Epithelial cell of proximal tubule (primary cell): ENCODE measurements around the gene SREBF1. TPM values are rescaled to one million over a fixed set of nuclear protein-coding genes. Genes with fewer than 3 reads are reported as not detected.

Experiments
- DNase-seq: peaks from one replicate; pipeline ENCODE4 v3.0.0-alpha.2; 2011; ENCODE audit warnings: low read depth
- H3K4me3 ChIP-seq: 2 replicates; pipeline ENCODE4 v1.5.1; 2011; ENCODE audit warnings: low read depth, mild to moderate bottlenecking, low read length
- CTCF ChIP-seq: conservative IDR thresholded peaks from 2 replicates; pipeline ENCODE4 v1.5.1; 2012; ENCODE audit warnings: low read depth, mild to moderate bottlenecking, low read length
- total RNA-seq: library from RNA; depleted of rRNA; stranded (reverse); fragments of >200 nt; gene quantifications from 2 replicates; pipeline ENCODE4 v1.2.3, GENCODE V29; 2015

The SREBF1 gene
- total RNA-seq, 1 donor from 2014 or later: 58.3 TPM

- no peak for TF ChIP-seq CTCF
- no peak for DNase-seq
Observed at GRCh38 chr17:17870247-17870646, 33.5 kb upstream of the SREBF1 start.

GRCh38 chr17:17868641-17869522 lies 32.1 kb upstream of the SREBF1 start:
- no peak for DNase-seq
- no peak for TF ChIP-seq CTCF
- no peak overlapping the region for H3K4me3 ChIP-seq

More at GRCh38 chr17:17870247-17870646, 33.5 kb upstream of the SREBF1 start:
- H3K4me3 ChIP-seq: no peak overlapping the region

- no peak overlapping the region for H3K4me3 ChIP-seq
- no peak for TF ChIP-seq CTCF
- DNase-seq: no peak
Observed at GRCh38 chr17:17866897-17867296, 30.1 kb upstream of the SREBF1 start.

- no peak overlapping the region for H3K4me3 ChIP-seq
- TF ChIP-seq CTCF: no peak
- DNase-seq: no peak
Observed at GRCh38 chr17:17866425-17866824, 29.6 kb upstream of the SREBF1 start.

GRCh38 chr17:17865035-17865434 lies 28.2 kb upstream of the SREBF1 start:
- no peak for DNase-seq

GRCh38 chr17:17860766-17861107 lies 24.0 kb upstream of the SREBF1 start:
- no peak for TF ChIP-seq CTCF
- H3K4me3 ChIP-seq: no peak overlapping the region
- no peak for DNase-seq

More at GRCh38 chr17:17865035-17865434, 28.2 kb upstream of the SREBF1 start:
- TF ChIP-seq CTCF: no peak
- no peak overlapping the region for H3K4me3 ChIP-seq
